NCI-H1092 (cell line): Measurements from ENCODE around the gene MEF2A.
"Not testable (repeated sequence)": the region's sequence is repeated elsewhere in the genome, so short reads cannot be mapped to it uniquely, and the experiment has no call there.

Experiments used
- DNase-seq: peaks from one replicate; lab custom pipeline; 2025; lab: John Stamatoyannopoulos, UW

MEF2A gene

GRCh38 chr15:99731336-99732123 lies 165.7 kb downstream of the MEF2A start:
- DNase-seq, result no peak

DNA sequence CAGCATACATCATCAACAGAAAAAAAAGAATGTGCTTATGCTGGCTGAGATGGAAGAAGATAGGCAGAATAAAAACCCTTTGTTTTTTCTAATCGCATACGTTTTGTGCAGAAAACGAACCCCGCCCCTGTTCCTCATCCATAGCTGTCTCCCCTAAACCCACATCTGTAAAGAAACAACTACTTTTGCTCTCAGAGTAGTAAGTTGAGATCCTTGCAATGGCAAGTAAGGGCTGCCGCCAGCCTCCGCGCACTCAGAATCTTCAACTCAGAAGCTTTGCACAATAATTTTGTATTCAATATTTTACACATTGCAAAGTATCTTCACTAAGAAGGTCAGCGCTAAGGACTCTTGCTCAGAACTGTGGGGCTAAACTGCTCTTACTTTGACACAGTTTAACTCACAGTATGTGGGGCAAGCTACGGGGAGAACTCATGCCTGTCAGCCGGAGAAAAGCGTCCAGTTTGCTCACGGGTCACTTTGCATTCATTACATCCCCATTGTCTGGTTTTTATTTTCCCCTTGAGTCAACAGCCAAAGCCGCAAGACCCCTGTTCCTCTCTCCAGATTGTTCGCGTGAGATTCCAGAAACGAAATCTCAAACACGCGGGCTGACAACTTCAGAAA lies 166.5 kb downstream of the MEF2A start:
- DNase-seq, result no peak

DNA sequence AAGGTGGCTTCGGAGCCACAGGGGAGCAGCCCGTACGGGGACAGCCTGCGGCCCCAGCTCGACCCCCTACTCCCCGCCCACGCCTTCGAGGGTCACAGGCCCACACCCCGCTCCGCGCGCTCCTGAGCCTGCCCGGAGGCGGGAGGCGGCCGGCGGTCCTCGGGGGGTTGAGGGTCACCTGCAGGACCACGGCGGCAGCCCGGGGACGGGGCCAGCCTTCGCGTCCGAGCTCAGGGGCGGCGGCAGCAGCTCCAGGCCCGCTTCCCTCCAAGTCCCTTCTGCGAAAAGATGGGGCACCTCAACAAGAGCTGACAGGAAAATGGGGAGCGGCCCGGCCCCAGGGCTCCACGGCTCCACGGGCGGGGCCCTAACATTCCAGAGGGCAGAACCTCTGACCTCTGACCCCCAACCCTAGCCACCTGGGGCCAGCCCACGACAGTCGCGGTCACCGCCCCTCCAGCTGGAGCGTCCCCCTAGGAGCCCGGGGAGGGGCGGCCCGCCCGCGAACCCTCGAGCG lies 167.0 kb downstream of the MEF2A start:
- DNase-seq, result no peak

GRCh38 chr15:99733268-99734039 lies 167.7 kb downstream of the MEF2A start, which contains the start of gene LYSMD4:
Gene LYSMD4 (minus strand): TSS chr15:99733437. CDS start chr15:99731999, 1,438 bp downstream.
- peak; percentile 86 for DNase-seq

DNA sequence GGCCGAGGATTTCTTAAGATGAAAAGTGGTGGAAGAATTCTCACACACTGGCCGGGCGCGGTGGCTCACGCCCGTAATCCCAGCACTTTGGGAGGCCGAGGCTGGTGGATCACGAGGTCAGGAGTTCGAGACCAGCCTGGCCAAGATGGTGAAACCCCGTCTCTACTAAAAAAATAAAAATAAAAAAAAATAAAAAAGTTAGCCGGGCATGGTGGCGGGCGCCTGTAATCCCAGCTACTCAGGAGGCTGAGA lies 168.2 kb downstream of the MEF2A start:
- not testable (repeated sequence) for DNase-seq

- no peak for DNase-seq
Measured at GRCh38 chr15:99734575-99734974, 168.8 kb downstream of the MEF2A start.

GRCh38 chr15:99735868-99736267 lies 170.1 kb downstream of the MEF2A start:
- DNase-seq, result no peak

DNA sequence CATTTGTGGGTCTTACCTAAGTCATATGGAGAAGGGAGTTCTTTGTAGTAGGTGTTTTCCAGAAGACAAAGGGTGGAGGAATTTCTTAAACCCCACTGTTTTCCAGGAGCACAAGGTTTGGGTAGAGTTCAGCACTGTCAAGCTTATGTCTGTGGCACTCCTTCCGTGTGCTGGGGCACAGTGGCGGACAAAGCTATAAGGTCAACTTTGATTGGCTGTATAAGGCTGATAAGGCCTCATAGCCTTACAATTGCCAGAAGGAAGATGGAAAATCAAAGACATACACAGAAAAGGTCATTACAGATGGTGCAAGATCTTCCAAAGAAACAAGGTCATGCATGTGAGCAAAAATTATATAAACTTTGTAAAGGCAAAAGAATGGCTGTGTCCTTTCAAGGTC lies 170.9 kb downstream of the MEF2A start:
- no peak for DNase-seq

DNA sequence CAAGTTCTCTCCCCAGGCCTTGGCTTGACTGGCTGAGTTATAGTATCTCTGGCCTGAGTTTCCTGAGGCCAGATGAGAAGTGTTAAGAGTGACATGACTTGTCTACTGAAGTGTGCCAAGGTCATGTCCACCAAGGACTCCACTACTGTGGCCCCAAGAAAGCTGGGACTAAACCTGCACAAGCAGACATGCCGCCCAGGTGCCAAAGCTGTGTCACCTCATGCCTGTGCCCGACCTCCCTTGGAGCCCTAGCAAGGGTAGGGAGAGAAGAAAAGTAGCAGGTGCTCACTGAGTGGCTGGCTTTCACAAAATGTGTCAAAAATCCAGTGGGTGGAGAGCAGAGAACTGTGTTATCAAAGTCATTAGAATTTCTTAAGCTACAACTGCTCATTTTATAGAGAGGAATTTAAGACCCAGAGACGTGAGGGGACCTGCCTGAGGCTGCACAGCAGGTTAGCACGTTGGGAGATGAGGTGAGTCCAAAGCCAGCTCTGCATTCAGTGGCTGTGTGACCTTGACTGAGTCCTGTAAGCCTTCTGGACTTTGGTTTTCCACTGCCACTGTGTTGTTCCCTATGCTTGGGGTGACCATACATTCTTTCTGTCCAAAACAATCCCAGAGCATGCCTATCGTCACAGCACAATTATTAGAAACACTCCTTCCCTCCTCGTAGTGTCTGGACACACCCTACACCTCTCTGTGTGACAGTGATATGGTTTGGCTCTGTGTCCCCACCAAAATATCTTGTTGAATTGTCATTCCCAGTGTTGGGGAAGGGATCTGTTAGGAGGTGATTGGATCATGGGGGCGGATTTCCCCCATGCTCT lies 172.4 kb downstream of the MEF2A start:
- no peak for DNase-seq

DNA sequence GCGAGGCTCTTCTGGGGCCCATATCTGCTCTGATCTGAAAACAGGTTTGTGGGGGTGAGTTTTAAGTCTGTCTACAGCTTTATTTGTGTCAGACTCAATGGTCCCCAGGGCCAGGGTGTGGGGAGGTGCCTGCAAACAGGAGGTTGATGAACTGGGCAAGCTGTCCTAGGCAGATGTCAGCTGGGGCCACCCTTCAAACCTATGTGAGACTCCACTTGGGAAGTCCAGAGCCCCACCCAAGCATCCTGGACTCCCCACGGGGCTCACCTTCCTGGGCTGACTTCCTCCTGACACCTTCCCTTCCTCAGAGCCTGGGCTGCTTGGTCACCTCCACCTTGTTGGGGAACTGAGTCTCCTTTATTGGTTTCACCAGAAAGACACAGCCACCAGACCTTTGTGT lies 176.1 kb downstream of the MEF2A start:
- DNase-seq, result no peak

DNA sequence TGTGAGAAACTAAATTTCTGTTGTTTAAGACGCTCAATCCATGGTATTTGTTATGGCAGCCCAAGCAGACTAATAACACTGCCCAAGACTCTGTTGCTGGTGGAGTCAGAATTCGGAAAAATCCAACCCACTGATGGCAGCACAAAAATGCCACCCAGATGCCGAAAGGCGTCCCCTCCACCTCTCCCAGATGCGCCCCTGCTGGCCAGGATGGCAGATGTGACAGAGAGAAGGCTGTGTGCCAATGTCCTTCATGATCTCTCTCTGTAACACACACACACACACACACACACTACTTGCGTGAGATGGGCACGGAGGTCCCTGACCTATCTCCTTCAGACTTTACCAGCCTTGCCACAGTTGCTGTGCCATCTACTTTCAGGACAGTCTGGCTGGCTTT lies 178.4 kb downstream of the MEF2A start:
- no peak for DNase-seq

DNA sequence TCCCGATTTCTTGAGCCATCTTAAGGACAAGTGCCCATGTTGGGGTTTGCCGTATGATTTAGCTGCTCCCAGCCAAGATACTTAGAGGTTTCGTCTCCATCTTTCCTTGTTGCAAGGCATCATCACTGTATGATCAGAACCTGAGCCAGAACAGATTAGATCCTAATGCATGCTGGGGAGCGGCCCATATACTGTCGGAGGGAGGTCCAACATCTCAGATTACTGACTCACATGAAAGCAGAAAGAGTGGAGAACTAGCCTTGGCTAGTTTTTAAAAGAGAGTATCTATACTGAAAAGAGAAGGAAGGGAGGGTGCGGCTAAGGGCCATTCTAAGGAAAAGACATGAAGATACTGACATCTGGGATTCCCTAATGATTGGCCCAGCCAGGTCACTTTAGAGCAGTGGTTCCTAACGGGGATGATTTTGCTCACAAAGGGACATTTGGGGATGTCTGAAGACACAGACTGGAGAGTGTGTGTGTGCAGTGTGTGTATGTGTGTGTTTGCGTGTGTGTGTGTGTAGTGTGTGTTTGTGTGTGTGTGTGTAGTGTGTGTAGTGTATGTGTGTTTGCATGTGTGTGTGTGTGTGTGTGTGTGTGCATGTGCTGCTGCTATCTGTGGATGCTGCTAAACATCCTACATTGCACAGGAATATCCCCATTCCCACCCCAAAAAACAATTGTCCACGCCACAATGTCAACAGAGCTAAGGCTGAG lies 179.7 kb downstream of the MEF2A start:
- no peak for DNase-seq

- no peak for DNase-seq
Measured at GRCh38 chr15:99749386-99749785, 183.6 kb downstream of the MEF2A start.

- DNase-seq, result not testable (repeated sequence)
Measured at GRCh38 chr15:99750326-99750725, 184.5 kb downstream of the MEF2A start.

DNA sequence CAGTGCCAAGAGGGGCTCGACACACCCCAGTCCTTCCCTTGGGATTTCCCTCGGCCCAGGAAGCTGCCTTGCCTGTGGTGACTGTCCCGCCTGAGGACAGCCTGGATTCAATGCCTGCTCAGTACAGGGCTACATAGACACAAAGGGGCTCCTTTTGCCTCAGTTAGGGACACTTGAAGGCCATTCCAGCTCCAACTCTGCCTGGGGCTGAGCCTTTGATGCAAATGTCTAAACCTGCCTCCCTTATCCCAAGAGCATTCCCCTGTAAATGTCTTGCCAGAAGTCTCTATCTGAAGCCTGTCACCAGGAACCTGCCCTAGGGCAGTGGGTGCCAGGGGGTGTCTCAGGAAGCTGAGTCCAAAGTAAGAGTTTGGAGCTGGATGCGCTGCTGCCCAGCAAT lies 186.8 kb downstream of the MEF2A start:
- no peak for DNase-seq

DNA sequence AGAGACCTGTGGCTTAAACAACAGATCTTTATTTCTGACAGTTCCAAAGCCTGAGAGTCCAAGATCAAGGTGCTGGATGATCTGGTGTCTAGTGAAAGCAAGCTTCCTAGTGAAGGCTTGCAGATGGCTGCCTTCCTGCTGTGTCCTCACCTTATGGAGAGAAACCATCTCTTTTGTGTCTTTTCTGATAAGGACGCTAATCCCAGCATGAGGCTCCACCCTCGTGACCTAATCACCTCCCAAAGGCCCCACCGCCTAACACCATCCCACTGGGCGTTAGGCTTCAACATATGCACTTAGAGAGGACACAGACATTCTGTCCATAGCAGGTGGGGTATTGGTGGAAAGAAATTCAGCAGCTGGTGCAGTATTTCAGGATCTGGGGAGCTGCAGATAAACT lies 187.3 kb downstream of the MEF2A start:
- no peak for DNase-seq

DNA sequence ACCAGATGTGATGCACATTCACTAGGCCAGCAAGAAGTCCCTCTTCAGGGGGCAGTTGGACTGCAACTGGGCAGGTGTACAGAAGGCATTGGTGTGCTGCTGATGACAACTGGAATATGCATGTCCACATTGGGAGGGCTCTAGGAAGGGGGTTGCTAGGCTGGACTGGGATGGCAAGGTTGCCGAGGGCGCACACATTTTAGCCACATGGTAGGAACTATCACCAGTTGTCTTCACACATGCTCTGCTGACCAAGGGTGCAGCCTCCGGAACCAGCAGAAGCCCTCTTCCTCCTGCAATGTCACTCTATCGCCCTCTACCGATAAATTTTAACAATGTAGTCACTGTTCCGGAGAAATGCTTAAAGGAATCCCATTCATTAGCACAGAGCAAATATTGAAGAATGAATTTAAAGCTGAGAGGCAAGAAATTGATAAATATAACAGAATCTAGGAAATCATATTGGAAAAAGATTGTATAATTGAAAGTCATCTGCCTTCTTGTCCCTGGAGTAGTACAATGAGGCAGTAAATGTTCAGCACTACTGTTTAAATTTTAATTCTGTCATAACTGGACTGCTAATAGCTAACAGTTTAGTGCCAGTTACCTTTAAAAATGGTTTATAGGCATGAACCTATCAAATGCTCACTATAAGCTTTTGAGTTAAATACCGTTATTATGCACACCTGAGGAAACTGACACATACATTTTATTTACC lies 190.1 kb downstream of the MEF2A start:
- DNase-seq, result peak; percentile 15

DNA sequence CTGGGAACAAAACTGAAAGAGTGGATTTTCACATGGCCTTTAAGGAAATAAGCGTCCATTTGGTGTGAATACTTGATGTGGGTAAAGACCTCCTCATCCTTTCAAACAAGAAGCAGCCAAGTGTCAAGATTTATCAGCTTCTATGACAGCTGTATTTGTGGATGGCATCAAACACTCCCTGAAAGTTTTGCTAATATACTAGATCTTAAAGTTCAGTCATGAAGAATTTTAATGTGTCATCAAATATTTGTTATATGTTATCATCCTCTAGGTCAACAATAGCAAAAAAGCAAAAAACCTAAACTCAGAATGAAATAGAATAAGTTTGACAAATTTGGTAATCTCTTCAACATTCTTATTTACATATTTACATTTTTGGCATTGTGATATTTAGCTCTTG lies 196.5 kb downstream of the MEF2A start:
- no peak for DNase-seq

DNA sequence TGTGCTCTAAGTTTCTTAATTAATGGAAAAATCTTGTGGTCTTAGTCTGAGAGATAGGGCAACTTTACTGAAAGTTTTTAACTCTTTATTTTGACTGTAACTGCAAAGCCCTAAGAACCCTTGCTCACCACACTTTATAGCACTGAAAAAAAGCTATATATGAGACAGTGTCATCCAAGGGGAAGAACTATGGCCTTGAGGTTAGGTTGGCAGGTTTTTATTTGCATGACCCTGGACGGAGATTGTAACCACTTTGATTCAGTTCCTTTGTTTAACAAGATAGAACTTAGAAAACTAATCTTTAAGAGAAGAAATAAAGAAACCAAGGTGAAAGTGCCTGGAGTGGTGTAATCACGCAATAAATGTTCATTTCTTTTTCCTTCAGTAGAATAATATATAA lies 198.0 kb downstream of the MEF2A start:
- DNase-seq, result no peak

- peak; percentile 14 for DNase-seq
Measured at GRCh38 chr15:99764522-99764921, 198.7 kb downstream of the MEF2A start.
